ENCODE measurements around the gene IQGAP2.

IQGAP2 gene

GRCh38 chr5:76690037-76690679 is 287.1 kb downstream of the IQGAP2 start:
- in situ Hi-C loops (cut with HindIII; ENCODE audit: low pct_ligation_motif_present, low sequenced_read_pairs): no loop called here
- Histone ChIP-seq H3K4me3 (ENCODE audit: low read depth, low read length) (no peak overlapping the region), H3K27me3 (replicated peaks) (no peaks in the 10 kb centered on the region), H3K36me3 (replicated peaks) (no peaks in the 10 kb centered on the region), H3K27ac (peak overlapping the region; percentile 80)
- TF ChIP-seq, protein P1, sequence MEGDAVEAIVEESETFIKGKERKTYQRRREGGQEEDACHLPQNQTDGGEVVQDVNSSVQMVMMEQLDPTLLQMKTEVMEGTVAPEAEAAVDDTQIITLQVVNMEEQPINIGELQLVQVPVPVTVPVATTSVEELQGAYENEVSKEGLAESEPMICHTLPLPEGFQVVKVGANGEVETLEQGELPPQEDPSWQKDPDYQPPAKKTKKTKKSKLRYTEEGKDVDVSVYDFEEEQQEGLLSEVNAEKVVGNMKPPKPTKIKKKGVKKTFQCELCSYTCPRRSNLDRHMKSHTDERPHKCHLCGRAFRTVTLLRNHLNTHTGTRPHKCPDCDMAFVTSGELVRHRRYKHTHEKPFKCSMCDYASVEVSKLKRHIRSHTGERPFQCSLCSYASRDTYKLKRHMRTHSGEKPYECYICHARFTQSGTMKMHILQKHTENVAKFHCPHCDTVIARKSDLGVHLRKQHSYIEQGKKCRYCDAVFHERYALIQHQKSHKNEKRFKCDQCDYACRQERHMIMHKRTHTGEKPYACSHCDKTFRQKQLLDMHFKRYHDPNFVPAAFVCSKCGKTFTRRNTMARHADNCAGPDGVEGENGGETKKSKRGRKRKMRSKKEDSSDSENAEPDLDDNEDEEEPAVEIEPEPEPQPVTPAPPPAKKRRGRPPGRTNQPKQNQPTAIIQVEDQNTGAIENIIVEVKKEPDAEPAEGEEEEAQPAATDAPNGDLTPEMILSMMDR (IDR thresholded peaks at IDR 0.05; ENCODE audit: low read depth, low read length, missing control alignments): no peak
- no peak for DNase-seq

DNA sequence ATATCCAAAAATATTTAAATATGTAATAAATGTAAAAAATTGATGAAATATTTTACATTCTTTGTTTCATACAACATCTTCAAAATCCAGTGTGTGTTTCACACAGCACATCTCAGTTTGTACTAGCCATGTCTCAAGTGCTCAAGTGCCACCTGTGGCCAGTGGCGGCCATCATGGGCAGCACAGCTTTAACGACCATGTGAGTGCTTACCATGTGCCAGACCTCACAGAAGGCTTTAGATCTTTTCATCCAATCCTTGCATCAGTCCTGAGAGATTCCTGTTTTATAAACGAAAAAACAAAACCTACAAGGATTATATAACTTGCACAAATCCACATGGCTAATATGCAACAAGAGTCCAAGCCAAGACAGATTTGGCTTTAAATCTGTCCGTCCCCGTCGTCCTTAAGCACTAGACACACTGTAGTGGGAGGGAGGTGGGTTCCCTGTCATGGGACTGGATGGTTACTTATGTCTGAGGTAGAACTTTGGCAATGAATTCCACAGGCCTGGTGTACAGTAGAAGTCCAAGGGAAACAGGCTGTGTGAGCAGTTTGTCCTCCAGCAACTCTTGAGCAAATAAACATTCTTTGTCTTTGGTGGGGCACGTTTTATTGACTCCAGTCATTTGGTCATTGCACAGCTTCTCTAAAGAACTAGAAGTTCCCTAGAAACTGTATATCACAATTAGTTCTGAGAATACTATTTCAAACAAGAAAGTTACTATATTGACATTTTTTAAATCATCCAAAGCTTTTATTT is 287.8 kb downstream of the IQGAP2 start:
- Histone ChIP-seq H3K27ac (peak overlapping the region; percentile 80), H3K36me3 (replicated peaks) (no peaks in the 10 kb centered on the region), H3K4me3 (ENCODE audit: low read depth, low read length) (no peak overlapping the region), H3K27me3 (replicated peaks) (no peaks in the 10 kb centered on the region)
- in situ Hi-C loops (cut with HindIII; ENCODE audit: low pct_ligation_motif_present, low sequenced_read_pairs): no loop called here
- TF ChIP-seq, protein P1 (IDR thresholded peaks at IDR 0.05; ENCODE audit: low read depth, low read length, missing control alignments): no peak
- no peak for DNase-seq

- in situ Hi-C loops (cut with HindIII; ENCODE audit: low pct_ligation_motif_present, low sequenced_read_pairs): no loop called here
- Histone ChIP-seq H3K27ac (peak overlapping the region; percentile 80), H3K4me3 (ENCODE audit: low read depth, low read length) (no peak overlapping the region), H3K27me3 (replicated peaks) (no peaks in the 10 kb centered on the region), H3K36me3 (replicated peaks) (no peaks in the 10 kb centered on the region)
- TF ChIP-seq, protein P1 (IDR thresholded peaks at IDR 0.05; ENCODE audit: low read depth, low read length, missing control alignments): no peak
- DNase-seq: peak; percentile 64
These were observed 288.6 kb downstream of the IQGAP2 start for GRCh38 chr5:76691467-76692273.

- Histone ChIP-seq H3K36me3 (replicated peaks) (no peaks in the 10 kb centered on the region), H3K27me3 (replicated peaks) (no peaks in the 10 kb centered on the region), H3K4me3 (ENCODE audit: low read depth, low read length) (no peak overlapping the region), H3K27ac (peak overlapping the region; percentile 80)
- in situ Hi-C loops (cut with HindIII; ENCODE audit: low pct_ligation_motif_present, low sequenced_read_pairs): no loop called here
- TF ChIP-seq, protein P1 (IDR thresholded peaks at IDR 0.05; ENCODE audit: low read depth, low read length, missing control alignments): no peak
- DNase-seq: no peak
These were observed 289.1 kb downstream of the IQGAP2 start for GRCh38 chr5:76692274-76692540.

- Histone ChIP-seq H3K27ac (no peak overlapping the region), H3K4me3 (ENCODE audit: low read depth, low read length) (no peak overlapping the region), H3K27me3 (replicated peaks) (no peaks in the 10 kb centered on the region), H3K36me3 (replicated peaks) (no peaks in the 10 kb centered on the region)
- no peak for DNase-seq
- TF ChIP-seq, protein P1 (IDR thresholded peaks at IDR 0.05; ENCODE audit: low read depth, low read length, missing control alignments): no peak
- in situ Hi-C loops (cut with HindIII; ENCODE audit: low pct_ligation_motif_present, low sequenced_read_pairs): no loop called here
These were observed 289.6 kb downstream of the IQGAP2 start for GRCh38 chr5:76692651-76693050.

Data from brain microvascular endothelial cell (primary cell).